ENCODE results near the gene ACAP2. TPM values are rescaled to one million over a fixed set of nuclear protein-coding genes. Genes with fewer than 3 reads are reported as not detected.
A peak's percentile ranks its signal among the peaks of the same experiment; 100 is the strongest.

The ACAP2 gene
- total and polyA plus RNA-seq, 2 donors, result 18.9 to 40.4 TPM

DNA sequence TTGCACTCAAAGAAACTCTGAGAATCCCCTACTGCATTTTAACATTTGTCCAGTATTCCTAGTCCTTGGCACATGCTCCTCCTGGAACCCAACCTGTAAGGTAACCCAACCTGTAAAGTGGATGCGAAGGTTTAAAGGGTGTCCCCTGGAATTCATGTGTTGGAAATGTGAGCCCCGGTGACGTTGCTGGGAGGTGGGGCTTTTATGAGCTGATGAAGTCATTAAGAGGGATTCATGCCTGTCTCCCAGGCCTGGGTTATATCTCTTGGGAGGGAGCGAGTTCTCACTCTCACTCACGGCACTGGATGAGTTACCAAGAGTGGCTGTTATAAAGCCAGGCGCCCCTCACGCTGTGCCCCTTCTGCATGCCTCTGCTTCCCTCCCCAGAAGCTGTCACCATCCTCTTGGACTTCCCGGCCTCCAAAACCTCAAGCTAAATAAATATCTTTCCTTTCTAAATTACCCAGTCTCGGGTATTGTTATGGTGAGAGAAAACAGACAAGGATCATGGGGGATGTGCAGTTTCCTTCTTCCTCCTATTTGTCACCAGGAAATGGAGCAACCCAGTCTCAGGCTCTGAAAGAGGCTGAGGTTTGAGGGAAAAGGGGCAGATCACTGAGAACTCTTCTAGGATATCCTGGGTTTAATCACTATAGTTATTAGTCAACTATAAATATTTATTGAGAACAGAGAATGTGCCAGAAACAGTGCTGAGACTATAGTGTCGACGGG lies 179.5 kb downstream of the ACAP2 start:
- H3K36me3 ChIP-seq (ENCODE audit: control insufficient read depth in 2 of 2, insufficient read depth in 2 of 2, low read length in 1 of 2), result peaks cover 0 to 14% of the 10 kb centered on the region in 2 donors
- DNase-seq (ENCODE audit: low read depth in 6 of 9, low spot score in 9 of 9), result no peak
- peaks cover 4 to 37% of the 10 kb centered on the region in 2 donors for H3K4me1 ChIP-seq (ENCODE audit: control insufficient read depth in 2 of 2, insufficient read depth in 2 of 2, low read length in 2 of 2)
- no peak overlapping the region for H3K4me3 ChIP-seq (ENCODE audit: low read length in 2 of 2)
- no peaks in the 10 kb centered on the region for H3K9me3 ChIP-seq (ENCODE audit: control insufficient read depth in 2 of 2, insufficient read depth in 1 of 2, low read length in 1 of 2)
- no peak overlapping the region for H3K27ac ChIP-seq (ENCODE audit: low read depth in 1 of 2, low read length in 1 of 2)
- 91% methylated on average over 11 of the region's 11 CpGs for WGBS
- H3K27me3 ChIP-seq (ENCODE audit: control insufficient read depth in 2 of 2, insufficient read depth in 1 of 2, low read length in 1 of 2), result no peaks in the 10 kb centered on the region

DNA sequence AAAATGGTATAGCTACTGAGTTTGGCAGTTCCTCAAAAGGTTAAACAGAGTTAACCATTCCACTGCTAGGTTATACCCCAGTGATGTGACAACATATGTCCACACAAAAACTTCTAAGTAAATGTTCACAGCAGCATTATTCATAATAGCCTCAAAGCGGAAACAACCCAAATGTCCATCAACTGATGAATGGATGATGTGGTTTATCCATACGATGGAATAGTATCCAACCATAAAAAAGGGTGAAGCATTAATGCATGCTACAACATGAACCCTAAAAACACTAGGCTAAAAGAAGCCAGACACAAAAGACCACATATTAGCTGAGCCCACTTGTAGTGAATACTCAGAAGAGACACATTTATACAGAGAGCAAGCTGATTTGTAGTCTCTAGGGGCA lies 180.9 kb downstream of the ACAP2 start:
- WGBS, result 97% methylated on average over 2 of the region's 2 CpGs

DNA sequence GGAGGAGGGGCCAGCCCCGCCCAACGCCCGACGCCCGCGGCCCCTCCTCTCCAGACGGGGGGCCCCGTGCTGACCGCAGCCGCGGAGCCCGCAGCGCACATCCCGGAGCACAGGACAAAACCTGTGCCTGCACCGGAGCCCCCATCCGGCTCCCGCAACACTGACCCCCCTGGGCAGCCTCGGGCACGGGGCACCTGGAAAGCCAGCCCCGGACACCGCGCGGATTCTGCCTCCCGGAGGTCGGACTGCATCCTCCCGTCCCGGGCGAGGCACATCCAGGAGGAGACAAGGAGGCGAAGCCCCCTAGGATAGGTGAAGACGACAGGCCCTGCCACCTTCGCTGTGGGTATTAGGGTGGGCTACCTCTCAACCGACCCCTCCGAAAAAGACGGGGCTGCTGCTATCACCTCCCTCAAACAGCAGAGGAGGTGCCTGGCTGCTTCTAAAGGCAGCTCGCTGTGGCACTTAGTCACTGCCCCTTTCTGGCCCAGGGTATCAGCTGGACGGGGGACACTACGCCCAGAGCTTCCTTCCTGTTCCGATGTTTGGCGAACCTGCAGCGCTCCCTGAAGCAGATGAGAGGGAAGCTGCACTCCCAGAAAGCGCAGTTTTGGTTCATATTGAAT lies 182.4 kb downstream of the ACAP2 start:
- 2% methylated on average over 41 of the region's 41 CpGs for WGBS
- peak overlapping the region; percentile 54 to 55 for H3K4me3 ChIP-seq (ENCODE audit: low read length in 2 of 2)
- peaks cover 4 to 52% of the 10 kb centered on the region in 2 donors for H3K4me1 ChIP-seq (ENCODE audit: control insufficient read depth in 2 of 2, insufficient read depth in 2 of 2, low read length in 2 of 2)
- H3K27me3 ChIP-seq (ENCODE audit: control insufficient read depth in 2 of 2, insufficient read depth in 1 of 2, low read length in 1 of 2), result no peaks in the 10 kb centered on the region
- no peaks in the 10 kb centered on the region for H3K9me3 ChIP-seq (ENCODE audit: control insufficient read depth in 2 of 2, insufficient read depth in 1 of 2, low read length in 1 of 2)
- H3K27ac ChIP-seq (ENCODE audit: low read depth in 1 of 2, low read length in 1 of 2), result peak overlapping the region in 1 of 2 donors; percentile 3
- peak in 2 of 9 donors; percentile 23 to 53 for DNase-seq (ENCODE audit: low read depth in 6 of 9, low spot score in 9 of 9)
- H3K36me3 ChIP-seq (ENCODE audit: control insufficient read depth in 2 of 2, insufficient read depth in 2 of 2, low read length in 1 of 2), result peaks cover 0 to under 1% of the 10 kb centered on the region in 2 donors

More for the DNA sequence above, 180.9 kb downstream of the ACAP2 start:
- no peaks in the 10 kb centered on the region for H3K9me3 ChIP-seq (ENCODE audit: control insufficient read depth in 2 of 2, insufficient read depth in 1 of 2, low read length in 1 of 2)
- H3K4me3 ChIP-seq (ENCODE audit: low read length in 2 of 2), result no peak overlapping the region
- H3K27ac ChIP-seq (ENCODE audit: low read depth in 1 of 2, low read length in 1 of 2), result no peak overlapping the region
- H3K4me1 ChIP-seq (ENCODE audit: control insufficient read depth in 2 of 2, insufficient read depth in 2 of 2, low read length in 2 of 2), result peaks cover 4 to 49% of the 10 kb centered on the region in 2 donors
- H3K36me3 ChIP-seq (ENCODE audit: control insufficient read depth in 2 of 2, insufficient read depth in 2 of 2, low read length in 1 of 2), result peaks cover 0 to 6% of the 10 kb centered on the region in 2 donors
- no peak for DNase-seq (ENCODE audit: low read depth in 6 of 9, low spot score in 9 of 9)
- H3K27me3 ChIP-seq (ENCODE audit: control insufficient read depth in 2 of 2, insufficient read depth in 1 of 2, low read length in 1 of 2), result no peaks in the 10 kb centered on the region

DNA sequence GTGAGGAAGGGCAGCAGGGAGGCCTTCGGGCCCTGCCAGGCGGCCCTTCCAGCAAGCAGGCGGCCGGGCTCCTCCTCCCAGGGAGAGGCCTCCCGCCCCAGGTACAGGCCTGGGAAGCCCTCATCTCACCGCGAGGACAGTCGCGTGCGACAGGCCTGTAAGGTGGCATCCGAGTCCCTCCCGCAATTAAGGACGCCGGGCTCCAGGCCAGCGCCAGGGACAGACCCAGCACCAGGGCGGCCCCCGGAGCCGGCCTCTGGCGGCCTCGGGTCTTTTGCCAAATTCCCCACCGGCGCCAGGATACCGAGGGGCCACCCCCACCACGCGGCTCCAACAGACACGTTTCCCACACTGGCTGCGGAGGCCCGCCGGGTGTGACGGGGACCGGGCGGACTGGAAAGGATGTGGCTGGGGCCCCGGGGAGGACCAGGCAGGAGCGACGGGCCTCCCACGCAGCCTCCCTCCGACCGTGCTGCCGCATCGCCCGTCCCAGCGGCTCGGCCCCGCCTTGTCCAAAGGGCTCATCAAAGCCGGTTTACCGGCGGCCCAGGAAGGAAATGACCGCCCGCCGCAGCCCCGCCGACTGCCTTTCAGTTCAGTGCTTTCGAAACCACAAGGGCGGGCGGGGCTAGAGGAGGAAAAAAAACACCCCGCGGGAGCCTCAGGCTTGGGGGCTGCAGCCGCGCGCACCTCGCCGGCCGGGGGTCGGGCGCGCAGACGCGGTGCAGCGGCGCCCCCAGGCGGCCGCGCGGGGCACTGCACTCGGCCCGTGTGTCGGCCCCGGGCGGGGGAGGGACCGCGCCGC lies 183.1 kb downstream of the ACAP2 start:
- DNase-seq (ENCODE audit: low read depth in 6 of 9, low spot score in 9 of 9), result peak in 7 of 9 donors; percentile 75 to 93 (median 82)
- H3K4me1 ChIP-seq (ENCODE audit: control insufficient read depth in 2 of 2, insufficient read depth in 2 of 2, low read length in 2 of 2), result peaks cover 4 to 49% of the 10 kb centered on the region in 2 donors
- no peaks in the 10 kb centered on the region for H3K27me3 ChIP-seq (ENCODE audit: control insufficient read depth in 2 of 2, insufficient read depth in 1 of 2, low read length in 1 of 2)
- peak overlapping the region; percentile 81 to 85 for H3K27ac ChIP-seq (ENCODE audit: low read depth in 1 of 2, low read length in 1 of 2)
- H3K36me3 ChIP-seq (ENCODE audit: control insufficient read depth in 2 of 2, insufficient read depth in 2 of 2, low read length in 1 of 2), result no peaks in the 10 kb centered on the region
- peak overlapping the region; percentile 55 to 61 for H3K4me3 ChIP-seq (ENCODE audit: low read length in 2 of 2)
- no peaks in the 10 kb centered on the region for H3K9me3 ChIP-seq (ENCODE audit: control insufficient read depth in 2 of 2, insufficient read depth in 1 of 2, low read length in 1 of 2)
- 5% methylated on average over 82 of the region's 82 CpGs for WGBS

DNA sequence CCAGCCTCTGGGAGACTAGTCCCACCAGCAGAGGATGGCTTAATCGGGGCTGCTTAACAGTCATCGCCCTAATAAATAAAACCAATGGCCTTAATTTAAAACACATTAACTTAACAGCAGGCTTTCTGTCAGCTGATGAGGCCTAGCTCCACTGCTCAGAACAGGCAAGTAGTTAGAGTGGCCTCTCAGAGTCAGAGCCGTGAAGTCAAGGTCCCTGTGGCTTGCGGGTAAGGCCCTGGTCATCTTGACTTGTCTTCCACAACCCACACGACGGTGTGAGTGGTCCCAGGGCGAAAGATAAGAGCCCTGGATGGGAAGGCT lies 183.7 kb downstream of the ACAP2 start:
- peak overlapping the region; percentile 81 to 85 for H3K27ac ChIP-seq (ENCODE audit: low read depth in 1 of 2, low read length in 1 of 2)
- no peaks in the 10 kb centered on the region for H3K9me3 ChIP-seq (ENCODE audit: control insufficient read depth in 2 of 2, insufficient read depth in 1 of 2, low read length in 1 of 2)
- peaks cover 4 to 52% of the 10 kb centered on the region in 2 donors for H3K4me1 ChIP-seq (ENCODE audit: control insufficient read depth in 2 of 2, insufficient read depth in 2 of 2, low read length in 2 of 2)
- no peaks in the 10 kb centered on the region for H3K36me3 ChIP-seq (ENCODE audit: control insufficient read depth in 2 of 2, insufficient read depth in 2 of 2, low read length in 1 of 2)
- H3K4me3 ChIP-seq (ENCODE audit: low read length in 2 of 2), result peak overlapping the region in 1 of 2 donors; percentile 61
- DNase-seq (ENCODE audit: low read depth in 6 of 9, low spot score in 9 of 9), result peak in 2 of 9 donors; percentile 18 to 41
- no peaks in the 10 kb centered on the region for H3K27me3 ChIP-seq (ENCODE audit: control insufficient read depth in 2 of 2, insufficient read depth in 1 of 2, low read length in 1 of 2)
- WGBS, result 84% methylated on average over 7 of the region's 7 CpGs

DNA sequence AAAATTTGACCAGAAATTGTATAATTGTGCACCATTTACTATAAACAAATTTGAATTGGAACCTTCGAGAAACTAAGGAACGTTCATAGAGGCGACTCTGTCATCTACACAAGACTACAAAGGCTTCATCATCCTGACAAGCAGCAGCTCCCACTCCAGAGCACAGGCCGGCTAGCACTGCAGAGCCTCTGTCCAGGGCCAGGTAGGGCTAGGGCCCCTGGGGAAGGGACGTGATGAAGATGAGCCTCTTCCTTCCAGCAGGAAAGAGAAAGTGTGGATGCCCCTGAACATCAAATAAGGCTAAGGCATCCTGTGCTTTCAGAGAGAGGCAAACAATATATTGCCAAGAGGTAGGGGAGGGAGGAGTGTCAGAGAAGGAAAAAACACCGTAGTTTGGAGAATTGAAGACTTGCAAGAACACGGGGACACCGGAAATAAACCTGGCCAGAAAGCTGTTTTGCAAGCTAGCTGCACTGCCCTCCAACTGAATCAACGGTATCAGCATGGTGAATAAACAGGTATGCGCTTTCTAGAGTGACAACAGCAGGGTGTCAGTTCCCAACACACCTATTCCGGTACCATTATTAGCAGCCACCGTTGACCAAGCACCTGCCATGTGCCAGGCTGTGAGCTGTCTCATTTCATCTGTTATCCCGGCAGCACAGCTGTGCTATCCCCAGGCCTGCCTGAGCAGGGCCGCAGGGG lies 184.2 kb downstream of the ACAP2 start:
- 81% methylated on average over 14 of the region's 14 CpGs for WGBS
- Histone ChIP-seq H3K27ac (ENCODE audit: low read depth in 1 of 2, low read length in 1 of 2) (peak overlapping the region; percentile 81 to 85), H3K4me3 (ENCODE audit: low read length in 2 of 2) (no peak overlapping the region), H3K36me3 (ENCODE audit: control insufficient read depth in 2 of 2, insufficient read depth in 2 of 2, low read length in 1 of 2) (no peaks in the 10 kb centered on the region), H3K9me3 (ENCODE audit: control insufficient read depth in 2 of 2, insufficient read depth in 1 of 2, low read length in 1 of 2) (no peaks in the 10 kb centered on the region), H3K4me1 (ENCODE audit: control insufficient read depth in 2 of 2, insufficient read depth in 2 of 2, low read length in 2 of 2) (peaks cover 4 to 54% of the 10 kb centered on the region in 2 donors), H3K27me3 (ENCODE audit: control insufficient read depth in 2 of 2, insufficient read depth in 1 of 2, low read length in 1 of 2) (no peaks in the 10 kb centered on the region)
- DNase-seq (ENCODE audit: low read depth in 6 of 9, low spot score in 9 of 9), result peak in 2 of 9 donors; percentile 12 to 59

DNA sequence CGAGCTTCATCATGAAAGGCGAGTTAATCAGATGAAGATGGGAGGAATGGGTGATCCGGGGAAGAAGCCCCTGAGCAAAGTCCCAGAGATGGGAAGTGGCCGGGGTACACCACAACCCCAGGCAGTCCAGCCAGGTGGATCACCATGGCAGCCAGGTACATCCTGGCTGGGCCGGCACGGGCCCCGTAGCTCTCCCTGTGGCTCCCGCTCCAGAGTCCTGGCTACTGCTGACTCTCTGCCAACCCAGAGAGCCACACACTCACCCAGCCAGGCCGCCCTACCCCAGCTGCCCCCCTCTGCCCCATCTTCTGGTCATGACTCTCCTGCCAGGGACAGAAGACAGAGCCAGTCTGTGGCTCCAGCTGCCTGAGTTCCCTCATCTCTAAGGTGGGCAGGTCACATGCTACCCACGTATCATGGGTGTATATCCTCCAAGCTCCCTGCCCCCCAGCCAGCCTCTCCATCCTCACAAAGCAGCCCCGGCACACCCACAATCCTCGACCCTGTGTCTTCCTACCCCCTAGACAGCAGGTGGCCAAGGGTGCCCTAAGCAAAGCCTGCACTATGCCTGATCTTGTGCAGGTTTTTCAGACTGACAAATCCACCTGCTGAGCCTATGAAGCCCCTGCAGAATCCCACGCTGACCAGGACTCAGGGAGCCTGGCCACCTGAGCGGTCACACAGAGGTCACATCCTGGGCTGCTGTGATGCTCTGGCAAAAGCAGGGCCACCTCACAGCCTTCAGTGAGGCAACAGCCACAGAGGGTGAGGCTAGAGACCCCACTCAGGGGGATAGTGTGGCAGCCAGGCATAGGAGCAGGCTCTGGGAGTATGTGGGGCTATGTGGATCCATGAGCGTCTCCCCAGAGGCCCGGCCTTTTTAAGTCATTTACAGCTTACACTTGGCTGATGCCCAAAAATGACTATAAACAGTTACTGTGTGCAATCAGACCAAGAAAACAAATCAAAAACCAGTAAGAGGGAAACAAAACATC lies 185.1 kb downstream of the ACAP2 start:
- peak in 1 of 9 donors; percentile 44 for DNase-seq (ENCODE audit: low read depth in 6 of 9, low spot score in 9 of 9)
- Histone ChIP-seq H3K9me3 (ENCODE audit: control insufficient read depth in 2 of 2, insufficient read depth in 1 of 2, low read length in 1 of 2) (no peaks in the 10 kb centered on the region), H3K4me3 (ENCODE audit: low read length in 2 of 2) (no peak overlapping the region), H3K27me3 (ENCODE audit: control insufficient read depth in 2 of 2, insufficient read depth in 1 of 2, low read length in 1 of 2) (no peaks in the 10 kb centered on the region), H3K36me3 (ENCODE audit: control insufficient read depth in 2 of 2, insufficient read depth in 2 of 2, low read length in 1 of 2) (no peaks in the 10 kb centered on the region), H3K27ac (ENCODE audit: low read depth in 1 of 2, low read length in 1 of 2) (peak overlapping the region in 1 of 2 donors; percentile 85), H3K4me1 (ENCODE audit: control insufficient read depth in 2 of 2, insufficient read depth in 2 of 2, low read length in 2 of 2) (peaks cover 4 to 61% of the 10 kb centered on the region in 2 donors)
- WGBS, result 84% methylated on average over 16 of the region's 16 CpGs
